HepG2 (cell line): Measurements from ENCODE around the gene JAG1. TPM values are rescaled to one million over a fixed set of nuclear protein-coding genes. Genes with fewer than 3 reads are reported as not detected.

Source experiments
- GATAD2A ChIP-seq: IDR thresholded peaks from 2 replicates; pipeline ENCODE4 v1.6.1; 2016
- HOXA9 ChIP-seq: sonication (generic); formaldehyde crosslinking; IDR thresholded peaks from 2 replicates; pipeline ENCODE4 v1.8.1; 2022; ENCODE audit warnings: missing genetic modification reagents, mild to moderate bottlenecking, moderate library complexity, borderline replicate concordance
- MYNN ChIP-seq: sonication (generic); formaldehyde crosslinking; IDR thresholded peaks from 2 replicates; pipeline ENCODE4 v1.4.0; 2020; ENCODE audit warnings: mild to moderate bottlenecking, low read depth, missing genetic modification reagents
- SIN3A ChIP-seq: IDR thresholded peaks from 2 replicates; pipeline ENCODE4 v1.6.1; 2011; ENCODE audit warnings: low read depth, mild to moderate bottlenecking, control low read depth, low read length, borderline replicate concordance
- ZBTB7B ChIP-seq: sonication (generic); formaldehyde crosslinking; IDR thresholded peaks from 2 replicates; pipeline ENCODE4 v1.4.0; 2020; ENCODE audit warnings: missing genetic modification reagents
- ZSCAN12 ChIP-seq: sonication (generic); formaldehyde crosslinking; IDR thresholded peaks from 2 replicates; pipeline ENCODE4 v1.9.0; 2021; ENCODE audit warnings: mild to moderate bottlenecking, missing genetic modification reagents
- polyA plus RNA-seq, 8 experiments: library from polyadenylated mRNA; depleted of rRNA in 3 of 8; stranded (reverse) in 7 of 8; unstranded in 1 of 8; fragments of >200 nt; fragmentation: Illumina TruSeq in 4 of 8; extraction: Trizol in 4 of 8; gene quantifications; 2 replicates each; pipeline versions ENCODE4 v1.2.1 to v1.2.3, GENCODE V29; 2011 to 2016; ENCODE audit warnings: low read depth in 4 of 8, missing spikeins in 1 of 8, mixed read lengths in 1 of 8; ENCODE audit not compliant: insufficient read depth in 1 of 8
- total RNA-seq, 5 experiments: library from RNA; depleted of rRNA; stranded (reverse); fragments of >200 nt; fragmentation: Illumina TruSeq; extraction: Trizol; gene quantifications; 2 replicates each; pipeline ENCODE4 v1.2.3, GENCODE V29; 2016; ENCODE audit warnings: low read depth in 1 of 5
- TF ChIP-seq, protein P1 (sequence below), 2 experiments: fragments of 450-650 bp in 1 of 2; sonication (generic) in 1 of 2; formaldehyde crosslinking in 1 of 2; IDR thresholded peaks; 2 replicates each; pipeline versions ENCODE4 v1.6.1 to v1.8.0; 2016 to 2022; ENCODE audit warnings: antibody characterized with exemption in 1 of 2, mild to moderate bottlenecking in 1 of 2, missing genetic modification reagents in 1 of 2
- TF ChIP-seq, protein P2 (sequence below): sonication (generic); formaldehyde crosslinking; IDR thresholded peaks from 2 replicates; pipeline ENCODE4 v1.5.0; 2020; ENCODE audit warnings: missing genetic modification reagents

The JAG1 gene
- total and polyA plus RNA-seq, 2 of the 13 experiments (the other 11 are each of a cell fraction or from before 2014, with no cell fraction given): 47.1 to 56.3 TPM

DNA sequence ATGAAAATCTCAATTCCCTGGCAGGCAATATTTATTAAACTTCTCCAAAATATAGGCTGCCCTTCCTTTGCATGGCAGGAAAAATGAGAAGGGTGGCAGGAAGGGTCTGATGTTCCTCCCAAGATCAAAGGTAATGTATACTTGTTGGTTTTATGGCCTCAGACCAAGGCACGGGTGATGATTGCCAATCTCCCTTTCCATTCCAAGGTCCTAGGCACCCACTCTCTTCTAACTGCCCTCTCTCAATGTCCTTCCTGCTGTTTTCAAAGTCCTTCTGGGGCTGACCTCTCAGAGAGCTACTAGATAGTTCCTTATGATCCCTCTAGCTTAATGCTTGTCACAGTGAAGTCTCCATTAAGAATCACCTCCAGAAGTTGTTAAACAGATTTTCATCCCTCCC, 15.6 kb upstream of the JAG1 start (continued):
- TF ChIP-seq, protein P1, sequence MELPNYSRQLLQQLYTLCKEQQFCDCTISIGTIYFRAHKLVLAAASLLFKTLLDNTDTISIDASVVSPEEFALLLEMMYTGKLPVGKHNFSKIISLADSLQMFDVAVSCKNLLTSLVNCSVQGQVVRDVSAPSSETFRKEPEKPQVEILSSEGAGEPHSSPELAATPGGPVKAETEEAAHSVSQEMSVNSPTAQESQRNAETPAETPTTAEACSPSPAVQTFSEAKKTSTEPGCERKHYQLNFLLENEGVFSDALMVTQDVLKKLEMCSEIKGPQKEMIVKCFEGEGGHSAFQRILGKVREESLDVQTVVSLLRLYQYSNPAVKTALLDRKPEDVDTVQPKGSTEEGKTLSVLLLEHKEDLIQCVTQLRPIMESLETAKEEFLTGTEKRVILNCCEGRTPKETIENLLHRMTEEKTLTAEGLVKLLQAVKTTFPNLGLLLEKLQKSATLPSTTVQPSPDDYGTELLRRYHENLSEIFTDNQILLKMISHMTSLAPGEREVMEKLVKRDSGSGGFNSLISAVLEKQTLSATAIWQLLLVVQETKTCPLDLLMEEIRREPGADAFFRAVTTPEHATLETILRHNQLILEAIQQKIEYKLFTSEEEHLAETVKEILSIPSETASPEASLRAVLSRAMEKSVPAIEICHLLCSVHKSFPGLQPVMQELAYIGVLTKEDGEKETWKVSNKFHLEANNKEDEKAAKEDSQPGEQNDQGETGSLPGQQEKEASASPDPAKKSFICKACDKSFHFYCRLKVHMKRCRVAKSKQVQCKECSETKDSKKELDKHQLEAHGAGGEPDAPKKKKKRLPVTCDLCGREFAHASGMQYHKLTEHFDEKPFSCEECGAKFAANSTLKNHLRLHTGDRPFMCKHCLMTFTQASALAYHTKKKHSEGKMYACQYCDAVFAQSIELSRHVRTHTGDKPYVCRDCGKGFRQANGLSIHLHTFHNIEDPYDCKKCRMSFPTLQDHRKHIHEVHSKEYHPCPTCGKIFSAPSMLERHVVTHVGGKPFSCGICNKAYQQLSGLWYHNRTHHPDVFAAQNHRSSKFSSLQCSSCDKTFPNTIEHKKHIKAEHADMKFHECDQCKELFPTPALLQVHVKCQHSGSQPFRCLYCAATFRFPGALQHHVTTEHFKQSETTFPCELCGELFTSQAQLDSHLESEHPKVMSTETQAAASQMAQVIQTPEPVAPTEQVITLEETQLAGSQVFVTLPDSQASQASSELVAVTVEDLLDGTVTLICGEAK (IDR thresholded peaks at IDR 0.05): no peak
- TF ChIP-seq, protein P1 (CRISPR knock-in tag; IDR thresholded peaks at IDR 0.05): no peak
- TF ChIP-seq GATAD2A (no peak), ZBTB7B (CRISPR knock-in tag) (no peak), MYNN (CRISPR knock-in tag) (no peak), HOXA9 (CRISPR knock-in tag) (no peak), ZSCAN12 (no peak), SIN3A (no peak)
- TF ChIP-seq, protein P2, sequence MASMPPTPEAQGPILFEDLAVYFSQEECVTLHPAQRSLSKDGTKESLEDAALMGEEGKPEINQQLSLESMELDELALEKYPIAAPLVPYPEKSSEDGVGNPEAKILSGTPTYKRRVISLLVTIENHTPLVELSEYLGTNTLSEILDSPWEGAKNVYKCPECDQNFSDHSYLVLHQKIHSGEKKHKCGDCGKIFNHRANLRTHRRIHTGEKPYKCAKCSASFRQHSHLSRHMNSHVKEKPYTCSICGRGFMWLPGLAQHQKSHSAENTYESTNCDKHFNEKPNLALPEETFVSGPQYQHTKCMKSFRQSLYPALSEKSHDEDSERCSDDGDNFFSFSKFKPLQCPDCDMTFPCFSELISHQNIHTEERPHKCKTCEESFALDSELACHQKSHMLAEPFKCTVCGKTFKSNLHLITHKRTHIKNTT: no peak
